NCI-H2081 treated with DMSO at 0.1 percent for 48 hours (cell line): Measurements from ENCODE around the gene PLCD1.
"Not testable (repeated sequence)": the region's sequence is repeated elsewhere in the genome, so short reads cannot be mapped to it uniquely, and the experiment has no call there.

Experiments used
- DNase-seq: peaks from one replicate; lab custom pipeline; 2025; lab: John Stamatoyannopoulos, UW

Gene PLCD1

DNA sequence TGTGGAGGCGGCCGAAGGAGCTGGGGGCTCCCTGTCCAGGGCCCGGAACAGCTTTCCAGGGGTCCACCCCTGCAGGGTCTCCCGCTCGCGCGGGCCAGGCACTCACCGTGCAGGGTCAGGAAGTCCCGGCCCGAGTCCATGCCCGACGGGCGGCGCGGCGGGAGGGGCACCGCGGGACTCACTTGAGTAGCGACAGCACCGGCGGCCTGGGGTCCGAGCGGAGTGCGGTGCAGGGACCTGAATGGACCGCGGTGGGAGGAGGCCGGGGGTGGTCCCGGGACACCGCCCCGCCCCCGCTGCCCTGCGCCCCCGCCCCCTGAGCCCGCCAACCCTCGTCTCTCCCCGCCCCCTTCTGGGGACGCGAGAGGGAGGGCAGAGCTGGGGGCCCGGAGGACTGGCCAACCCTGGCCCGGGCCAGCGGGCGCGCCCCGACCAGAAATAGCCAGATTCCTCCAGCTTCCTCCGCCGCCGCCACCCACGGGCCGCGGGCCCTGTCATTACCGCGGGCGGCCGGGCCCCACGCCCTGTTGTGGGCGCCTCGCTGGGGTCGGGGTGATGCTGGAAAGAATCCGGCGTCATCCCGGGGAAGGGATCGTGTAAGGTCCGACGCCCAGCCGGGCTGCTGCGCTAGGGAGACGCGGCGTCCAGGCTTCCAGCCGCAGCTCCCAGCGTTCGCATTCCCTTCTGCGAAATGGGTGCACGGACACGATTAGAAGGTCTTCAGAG lies at the start of gene PLCD1:
Gene PLCD1 (minus strand): TSS at position 243 of the 726 bp plus-strand sequence. CDS start 103 bp downstream, at position 140.
- DNase-seq, result no peak

DNA sequence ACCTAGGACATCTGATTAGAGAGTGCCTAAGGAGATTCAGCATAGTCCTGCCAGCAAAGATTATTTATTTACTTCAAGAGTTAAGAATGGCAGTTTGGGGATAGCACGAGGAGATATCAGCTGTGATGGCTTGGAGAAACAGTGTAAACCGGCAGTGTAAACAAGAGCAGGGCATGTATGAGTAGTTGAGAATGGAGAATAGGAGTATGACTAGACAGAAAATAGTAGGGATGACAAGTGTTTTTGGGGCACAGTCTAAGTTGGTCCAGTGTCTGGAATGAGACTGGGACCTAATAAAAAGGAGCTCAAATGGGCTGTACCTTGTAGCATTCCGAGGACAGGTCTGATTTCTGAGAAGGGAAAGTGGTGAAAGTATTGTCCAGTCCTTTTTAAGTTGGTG lies 47.6 kb upstream of the PLCD1 start:
- DNase-seq, result not testable (repeated sequence)

DNA sequence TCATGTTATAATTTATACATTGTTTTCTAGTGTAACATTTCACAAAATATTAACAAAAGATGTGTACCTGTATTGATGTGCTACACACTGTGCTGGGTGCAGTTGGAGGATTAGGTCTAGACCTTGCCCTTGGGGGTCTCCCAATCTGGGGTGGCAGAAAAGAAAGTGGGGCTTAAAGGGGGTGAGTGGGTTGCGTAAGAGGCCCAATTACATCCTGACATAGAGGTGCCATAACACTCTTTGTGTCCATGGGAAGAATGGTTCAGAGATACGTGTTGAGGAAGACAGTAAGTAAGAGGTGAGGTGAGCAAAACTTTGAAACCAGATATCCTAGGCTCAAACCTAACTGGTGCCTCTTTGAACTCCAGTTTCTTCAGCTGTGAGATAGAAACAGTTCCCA lies 40.6 kb upstream of the PLCD1 start:
- no peak for DNase-seq

DNA sequence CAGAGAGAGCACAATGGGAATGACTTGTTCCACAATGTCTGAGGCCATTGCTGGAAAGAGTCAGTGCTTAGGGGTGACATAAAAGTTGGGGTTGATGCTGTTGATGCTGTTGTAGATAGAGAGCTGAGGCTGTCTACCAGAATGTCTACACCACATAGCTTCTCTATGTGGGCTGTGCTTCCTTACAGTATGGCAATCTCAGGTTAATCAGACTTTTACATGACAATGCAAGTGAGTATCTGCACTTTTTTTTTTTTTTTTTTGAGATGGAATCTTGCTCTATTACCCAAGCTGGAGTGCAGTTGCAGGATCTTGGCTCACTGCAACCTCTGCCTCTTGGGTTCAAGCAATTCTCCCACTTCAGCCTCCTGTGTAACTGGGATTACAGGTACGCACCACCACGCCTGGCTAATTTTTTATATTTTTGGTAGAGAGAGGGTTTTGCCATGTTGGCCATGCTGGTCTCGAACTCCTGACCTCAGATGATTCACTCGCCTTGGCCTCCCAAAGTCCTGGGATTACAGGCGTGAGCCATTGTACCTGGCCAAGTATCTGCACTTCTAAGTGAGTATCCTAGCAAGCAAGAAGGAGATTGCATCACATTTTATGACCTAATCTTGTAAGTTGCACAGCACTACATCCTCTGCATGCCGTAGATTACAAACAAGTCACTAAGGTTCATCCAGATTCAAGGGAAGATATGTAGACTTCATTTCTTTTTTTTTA lies 38.2 kb upstream of the PLCD1 start:
- DNase-seq, result no peak

DNA sequence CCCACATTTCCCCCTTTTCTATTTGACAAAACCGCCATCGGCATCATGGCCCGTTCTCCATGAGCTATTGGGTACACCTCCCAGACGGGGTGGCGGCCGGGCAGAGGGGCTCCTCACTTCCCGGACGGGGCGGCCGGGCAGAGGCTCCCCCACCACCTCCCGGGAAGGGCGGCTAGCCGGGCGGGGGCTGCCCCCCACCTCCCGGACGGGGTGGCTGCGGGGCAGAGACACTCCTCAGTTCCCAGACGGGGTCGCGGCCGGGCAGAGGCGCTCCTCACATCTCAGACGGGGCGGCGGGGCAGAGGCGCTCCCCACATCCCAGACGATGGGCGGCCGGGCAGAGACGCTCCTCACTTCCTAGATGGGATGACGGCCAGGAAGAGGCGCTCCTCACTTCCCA lies 35.0 kb upstream of the PLCD1 start:
- DNase-seq, result not testable (repeated sequence)

DNA sequence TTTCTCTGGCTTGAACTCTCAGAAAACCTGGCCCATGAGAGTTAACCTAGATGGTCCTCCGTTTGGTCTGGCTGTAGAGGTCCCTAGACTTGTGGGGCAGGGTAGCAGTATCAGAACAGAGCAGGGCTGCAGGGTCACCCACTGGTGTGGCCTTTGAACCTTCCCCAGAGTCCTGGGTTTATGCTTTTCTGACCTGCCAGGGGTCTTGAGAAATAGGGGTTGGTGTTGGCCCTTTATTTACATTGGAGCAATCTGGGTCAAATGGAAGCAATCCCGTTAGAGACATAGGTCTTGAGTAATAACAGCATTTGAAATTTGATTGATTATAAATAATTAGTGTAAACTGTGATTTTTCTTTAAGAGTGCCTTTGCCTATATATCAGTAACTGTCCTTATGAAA lies 33.4 kb upstream of the PLCD1 start:
- DNase-seq, result no peak

DNA sequence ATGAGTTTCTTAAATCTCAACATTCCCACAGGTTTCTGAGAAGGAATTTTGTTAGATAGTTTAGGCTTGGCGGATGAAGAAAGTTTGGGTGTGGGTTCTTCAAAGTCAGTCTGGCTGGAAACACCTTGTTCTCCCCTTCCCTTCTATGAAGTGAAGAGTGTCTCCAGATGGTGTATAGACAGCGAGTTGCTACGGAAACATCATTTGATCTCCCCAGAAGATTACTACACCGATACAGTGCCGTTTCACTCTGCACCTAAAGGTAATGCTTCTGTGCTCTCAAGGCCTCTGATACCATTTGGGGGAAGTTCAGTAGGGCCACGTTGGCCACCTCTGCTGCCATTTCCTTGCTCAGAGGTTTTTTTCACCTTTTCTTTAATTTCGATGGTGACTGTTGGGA lies 30.1 kb upstream of the PLCD1 start:
- no peak for DNase-seq

DNA sequence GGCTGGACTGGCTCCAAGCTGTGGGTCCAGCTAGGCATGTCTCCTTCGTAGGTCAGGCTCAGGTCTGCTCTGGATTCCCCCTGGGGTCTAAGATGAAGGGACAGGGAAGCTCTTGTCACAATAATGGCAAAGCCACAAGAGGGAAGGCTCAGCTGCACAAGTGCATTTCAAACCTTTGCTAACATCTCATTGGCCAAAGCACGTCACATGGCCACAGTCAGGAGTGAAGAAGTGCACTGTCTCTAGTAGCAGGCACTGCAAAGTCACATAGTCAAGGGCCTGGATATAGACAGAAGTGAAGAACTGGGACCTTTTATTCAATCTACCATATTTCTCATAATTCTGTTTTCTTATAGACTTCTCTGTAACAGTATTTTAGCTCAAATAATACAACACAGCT lies 29.7 kb upstream of the PLCD1 start:
- no peak for DNase-seq

DNA sequence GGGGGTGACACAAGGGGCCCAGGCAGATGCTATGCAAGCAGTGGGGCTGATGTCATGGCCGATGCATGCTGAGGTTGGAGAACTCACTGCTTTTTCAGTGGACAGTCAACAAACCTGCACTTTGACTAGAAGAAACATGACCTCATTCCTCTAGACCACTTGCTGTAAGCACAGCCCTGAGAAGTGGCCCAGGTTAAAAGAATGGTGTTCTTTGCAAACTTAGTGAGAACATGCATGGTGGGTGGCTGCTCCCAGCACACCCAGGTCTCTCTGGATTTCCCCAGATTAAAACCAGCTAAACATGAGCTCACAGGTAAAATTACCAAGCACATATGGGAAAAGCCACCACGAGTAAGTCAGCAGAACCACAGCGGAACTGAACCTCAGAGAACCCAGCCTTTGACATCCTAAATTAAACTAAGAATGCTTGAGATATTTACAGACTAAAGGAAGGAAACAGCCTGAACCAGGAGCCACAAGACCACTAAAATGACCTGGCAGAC lies 25.1 kb upstream of the PLCD1 start:
- no peak for DNase-seq

DNA sequence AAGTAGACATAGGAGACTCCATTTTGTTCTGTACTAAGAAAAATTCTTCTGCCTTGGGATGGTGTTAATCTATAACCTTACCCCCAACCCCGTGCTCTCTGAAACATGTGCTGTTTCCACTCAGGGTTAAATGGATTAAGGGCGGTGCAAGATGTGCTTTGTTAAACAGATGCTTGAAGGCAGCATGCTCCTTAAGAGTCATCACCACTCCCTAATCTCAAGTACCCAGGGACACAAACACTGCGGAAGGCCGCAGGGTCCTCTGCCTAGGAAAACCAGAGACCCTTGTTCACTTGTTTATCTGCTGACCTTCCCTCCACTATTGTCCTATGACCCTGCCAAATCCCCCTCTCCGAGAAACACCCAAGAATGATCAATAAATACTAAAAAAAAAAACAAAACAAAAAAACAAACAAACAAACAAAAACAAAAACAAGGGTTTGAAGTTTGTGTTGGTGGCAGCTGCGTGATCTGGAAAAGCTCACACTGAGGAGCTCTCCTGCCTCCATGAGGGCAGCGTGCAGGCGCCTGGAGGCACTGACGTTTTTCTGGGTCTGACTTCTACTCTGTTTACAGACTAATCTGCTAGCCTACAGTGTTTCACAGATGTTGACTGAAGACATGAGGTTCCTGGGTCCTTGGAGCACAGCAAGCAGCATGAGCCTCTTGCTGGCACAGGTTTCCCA lies 24.5 kb upstream of the PLCD1 start:
- DNase-seq, result not testable (repeated sequence)

DNA sequence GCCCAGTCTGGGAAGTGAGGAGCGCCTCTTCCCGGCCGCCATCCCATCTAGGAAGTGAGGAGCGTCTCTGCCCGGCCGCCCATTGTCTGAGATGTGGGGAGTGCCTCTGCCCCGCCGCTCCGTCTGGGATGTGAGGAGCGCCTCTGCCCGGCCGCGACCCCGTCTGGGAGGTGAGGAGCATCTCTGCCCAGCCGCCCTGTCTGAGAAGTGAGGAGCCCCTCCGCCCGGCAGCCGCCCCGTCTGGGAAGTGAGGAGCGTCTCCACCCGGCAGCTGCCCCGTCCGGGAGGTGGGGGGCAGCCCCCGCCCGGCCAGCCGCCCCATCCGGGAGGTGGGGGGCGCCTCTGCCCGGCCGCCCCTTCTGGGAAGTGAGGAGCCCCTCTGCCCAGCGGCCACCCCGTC lies 23.8 kb upstream of the PLCD1 start:
- not testable (repeated sequence) for DNase-seq

DNA sequence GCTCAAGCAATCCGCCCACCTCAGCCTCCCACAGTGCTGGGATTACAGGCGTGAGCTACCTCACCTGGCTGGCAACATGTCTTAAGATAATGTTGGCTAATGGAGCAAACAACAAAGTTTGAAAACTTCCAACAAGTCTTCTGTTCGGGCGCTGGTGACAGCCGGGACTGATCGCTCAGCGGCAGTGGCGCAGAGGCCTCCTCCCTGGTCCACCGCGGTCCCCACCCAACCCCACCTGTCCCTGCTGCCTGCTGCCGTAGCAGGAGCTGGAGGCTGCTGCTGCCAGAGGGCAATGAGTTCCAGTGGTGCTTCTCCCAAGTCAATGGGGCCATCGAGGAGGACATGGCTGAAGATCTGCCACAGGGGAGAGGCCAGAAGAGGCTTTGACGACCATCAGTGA lies 21.7 kb upstream of the PLCD1 start:
- no peak for DNase-seq

DNA sequence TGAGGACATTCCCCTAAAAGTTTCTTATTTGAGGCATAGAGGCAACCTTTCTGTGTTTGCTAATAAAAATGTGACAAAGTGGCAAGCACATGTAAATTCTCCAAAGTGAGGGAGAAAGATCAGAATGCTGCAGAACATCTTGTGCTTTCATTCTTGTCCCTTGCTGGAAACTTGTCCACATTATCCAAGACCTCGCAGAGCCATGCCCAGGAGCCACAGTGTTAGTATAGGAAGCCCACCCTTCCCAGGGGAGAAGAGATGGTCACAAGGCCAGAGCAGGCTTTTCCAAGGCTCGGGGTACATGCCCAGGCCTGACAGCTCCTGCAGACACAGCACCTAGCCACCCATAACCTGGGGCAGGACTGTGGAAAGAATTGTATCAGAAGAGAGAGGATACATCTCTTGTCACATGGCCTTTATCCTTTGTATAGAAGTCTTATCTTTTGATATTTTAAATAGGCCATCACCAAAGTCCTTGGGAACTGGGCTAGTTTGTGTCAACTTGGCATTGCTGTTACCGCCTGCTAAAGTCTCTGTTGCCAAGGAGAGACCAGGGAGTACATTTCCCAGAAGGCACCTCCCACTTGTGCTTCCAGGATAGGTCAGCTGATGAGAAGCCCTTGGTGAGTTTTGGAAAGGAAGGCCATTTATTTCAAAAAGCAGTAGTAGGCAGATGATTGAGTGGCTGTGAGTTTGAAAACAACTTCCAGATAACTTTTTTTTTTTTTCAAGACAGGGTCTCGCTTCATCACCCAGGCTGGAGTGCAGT lies 20.1 kb upstream of the PLCD1 start:
- no peak for DNase-seq

DNA sequence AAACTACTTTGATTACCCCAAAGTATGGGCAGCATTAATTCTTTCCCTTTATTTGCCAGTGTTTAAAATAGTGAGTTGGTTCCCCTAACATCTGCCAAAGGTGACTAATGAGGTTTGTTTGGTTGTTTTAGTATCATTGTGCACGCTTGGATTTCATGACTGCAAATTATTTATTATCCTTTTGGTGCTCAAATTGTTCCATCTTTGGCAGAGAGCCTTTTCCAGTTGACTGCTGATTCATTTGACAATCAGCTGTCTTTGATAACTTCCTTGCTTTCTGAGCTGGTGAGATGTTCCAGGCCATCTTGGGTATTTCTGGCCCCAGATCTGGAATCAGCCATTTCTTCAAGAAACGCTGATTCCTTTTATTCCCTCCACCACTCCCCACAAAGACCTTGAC lies 18.5 kb upstream of the PLCD1 start:
- DNase-seq, result no peak

DNA sequence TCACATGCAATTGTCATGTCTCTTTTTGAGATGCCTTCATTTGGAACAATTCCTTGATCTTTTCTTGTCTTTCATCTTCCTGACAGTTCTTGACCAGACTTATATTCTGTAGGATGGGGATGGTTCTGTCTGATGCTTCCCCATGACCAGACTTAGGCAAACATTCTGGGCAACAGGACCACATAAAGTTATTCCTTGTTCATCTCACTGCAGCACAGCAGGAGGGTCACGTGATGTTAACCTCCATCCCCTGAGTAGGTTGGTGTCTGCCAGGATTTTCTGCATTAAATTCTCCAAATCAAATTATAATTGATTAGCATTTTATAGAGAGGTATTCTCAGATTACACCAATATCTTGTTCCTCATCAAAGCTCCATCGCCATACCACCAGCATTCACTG lies 17.4 kb upstream of the PLCD1 start:
- DNase-seq, result no peak

DNA sequence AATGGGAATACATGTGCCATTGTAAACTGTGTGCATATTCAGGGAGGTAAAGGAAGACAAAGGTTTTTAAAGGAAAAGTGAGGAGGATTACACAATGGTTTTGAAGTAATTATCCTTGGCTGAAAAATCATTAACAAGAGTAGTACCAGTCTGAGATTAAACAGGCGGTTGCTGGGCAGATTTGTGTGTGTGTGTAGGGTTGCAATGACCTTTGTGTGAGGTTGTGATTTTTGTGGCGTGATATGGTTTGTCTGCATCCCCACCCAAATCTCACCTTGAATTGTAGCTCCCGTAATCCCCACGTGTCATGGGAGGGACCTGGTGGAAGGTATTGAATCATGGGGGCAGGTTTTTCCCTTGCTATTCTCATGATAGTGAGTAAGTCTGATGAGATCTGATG lies 16.6 kb upstream of the PLCD1 start:
- DNase-seq, result no peak

DNA sequence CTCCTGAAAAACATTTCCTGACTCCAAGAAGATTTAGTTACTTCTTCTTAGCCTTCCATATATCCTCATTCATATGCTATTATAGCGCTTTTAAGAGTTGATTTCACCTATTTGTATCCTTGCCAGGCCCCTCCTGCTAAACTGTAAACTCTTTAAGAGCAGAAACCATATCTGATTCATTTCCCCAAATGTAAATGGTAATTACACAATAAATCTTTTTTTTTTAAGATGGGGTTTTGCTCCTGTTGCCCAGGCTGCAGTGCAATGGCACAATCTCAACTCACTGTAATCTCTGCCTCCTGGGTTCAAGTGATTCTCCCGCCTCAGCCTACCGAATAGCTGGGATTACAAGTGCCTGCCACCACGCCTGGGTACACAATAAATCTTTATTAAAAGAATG lies 14.0 kb upstream of the PLCD1 start:
- DNase-seq, result no peak

DNA sequence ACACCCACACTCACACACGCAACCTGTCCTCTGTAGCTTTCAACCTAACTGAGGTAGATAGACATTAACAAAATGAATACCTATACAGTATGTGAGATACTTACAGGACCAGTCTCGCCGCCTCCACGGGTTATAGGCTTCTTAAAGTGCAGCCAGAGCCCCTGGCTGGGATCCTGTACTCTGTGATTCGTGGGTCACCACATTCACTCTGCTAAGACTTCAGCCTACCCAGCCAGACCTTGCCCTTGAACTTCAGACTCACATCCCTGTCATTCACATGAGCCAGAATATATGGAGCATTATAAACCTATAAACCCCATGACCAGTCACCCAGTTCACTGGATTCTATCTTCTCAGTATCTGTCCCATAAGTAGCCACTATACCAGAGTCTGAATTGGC lies 11.0 kb upstream of the PLCD1 start:
- no peak for DNase-seq

DNA sequence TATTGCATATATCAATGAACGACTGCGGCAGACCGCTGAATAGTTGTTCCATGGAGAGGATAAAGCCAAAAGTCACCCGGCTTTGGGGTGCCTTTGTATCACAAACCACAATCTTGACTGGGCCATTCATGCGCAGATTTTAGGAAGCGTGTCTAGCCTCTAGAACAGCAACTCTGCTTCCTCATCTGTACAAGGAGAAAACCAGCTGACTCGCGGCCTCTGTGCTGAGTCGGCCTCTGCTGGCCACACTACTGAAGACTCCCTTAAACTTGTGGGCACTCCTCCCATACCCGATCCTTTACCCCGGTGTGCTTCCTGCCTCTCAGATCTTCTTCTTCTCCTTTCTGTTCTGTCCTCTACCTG lies 10.4 kb upstream of the PLCD1 start:
- DNase-seq, result no peak

DNA sequence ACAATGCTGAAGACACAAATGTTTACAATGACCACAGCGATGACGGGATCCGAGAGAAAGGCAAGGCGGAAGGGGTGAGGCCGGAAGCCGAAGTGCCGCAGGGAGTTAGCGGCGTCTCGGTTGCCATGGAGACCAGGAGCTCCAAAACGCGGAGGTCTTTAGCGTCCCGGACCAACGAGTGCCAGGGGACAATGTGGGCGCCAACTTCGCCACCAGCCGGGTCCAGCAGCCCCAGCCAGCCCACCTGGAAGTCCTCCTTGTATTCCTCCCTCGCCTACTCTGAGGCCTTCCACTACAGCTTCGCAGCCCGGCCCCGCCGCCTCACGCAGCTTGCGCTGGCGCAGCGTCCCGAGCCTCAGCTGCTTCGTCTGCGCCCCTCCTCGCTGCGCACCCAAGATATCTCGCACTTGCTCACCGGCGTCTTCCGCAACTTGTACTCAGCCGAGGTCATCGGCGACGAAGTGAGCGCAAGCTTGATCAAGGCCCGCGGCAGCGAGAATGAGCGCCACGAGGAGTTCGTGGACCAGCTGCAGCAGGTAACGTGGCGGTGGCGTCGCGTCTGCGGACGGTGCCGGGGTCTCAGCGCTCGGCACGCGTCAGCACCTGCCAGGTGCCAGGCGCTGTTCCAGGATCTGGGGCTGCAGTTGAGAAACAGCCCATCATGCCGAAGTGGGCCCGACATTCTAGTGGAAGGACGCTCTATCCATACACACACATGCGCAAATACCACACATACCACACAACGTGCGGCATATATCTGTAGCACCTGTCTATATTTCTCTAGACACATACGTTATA lies 9.9 kb upstream of the PLCD1 start, which contains the start of gene DLEC1:
Gene DLEC1 (plus strand): TSS at position 108 of the 798 bp plus-strand sequence. CDS start 18 bp downstream, at position 126.
- DNase-seq, result no peak

DNA sequence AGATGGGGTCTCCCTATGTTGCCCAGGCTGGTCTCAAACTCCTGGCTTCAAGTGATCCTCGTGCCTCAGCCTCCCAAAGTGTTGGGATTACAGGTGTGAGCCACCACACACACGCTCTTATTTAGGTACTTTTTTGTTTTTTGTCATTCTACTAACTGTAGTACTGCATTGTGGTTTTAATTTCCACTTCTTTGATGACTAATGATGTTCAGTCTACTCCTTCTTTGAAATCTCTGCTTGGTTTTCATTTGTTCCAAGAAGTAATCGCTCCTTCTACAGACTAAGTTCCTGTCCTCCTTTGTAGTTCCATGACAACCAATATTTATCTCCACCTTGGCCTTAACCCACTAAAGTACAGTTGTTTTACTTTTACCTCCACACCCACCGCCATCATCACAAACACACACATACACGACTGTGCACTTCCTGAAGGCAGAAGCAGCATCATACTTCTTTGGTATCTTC lies 9.0 kb upstream of the PLCD1 start:
- DNase-seq, result no peak
